Loucy (cell line): ENCODE data around the gene RNF103.

Experiments
- H2AFZ ChIP-seq: fragments of 200-600 bp; sonication (generic); 2 replicates; pipeline ENCODE4 v1.6.0; 2016; ENCODE audit warnings: antibody characterized with exemption, mild to moderate bottlenecking, low read length, moderate library complexity
- H3F3A ChIP-seq: fragments of 200-600 bp; 2 replicates; pipeline ENCODE4 v1.6.0; 2016; ENCODE audit warnings: antibody characterized with exemption, low read depth, mild to moderate bottlenecking
- H3K27me3 ChIP-seq: fragments of 200-600 bp; sonication (generic); 2 replicates; pipeline ENCODE4 v1.6.1; 2014; ENCODE audit warnings: low read length, mild to moderate bottlenecking; ENCODE audit not compliant: insufficient read depth, poor library complexity, severe bottlenecking
- H3K36me3 ChIP-seq: fragments of 200-600 bp; sonication (generic); 2 replicates; pipeline ENCODE4 v1.6.1; 2016; ENCODE audit warnings: low read length; ENCODE audit not compliant: insufficient read depth
- H3K4me1 ChIP-seq: fragments of 200-600 bp; sonication (generic); 2 replicates; pipeline ENCODE4 v1.5.1; 2014; ENCODE audit warnings: low read length, mild to moderate bottlenecking; ENCODE audit not compliant: insufficient read depth, poor library complexity, severe bottlenecking
- H3K4me2 ChIP-seq: fragments of 200-600 bp; sonication (generic); 2 replicates; pipeline ENCODE4 v1.6.0; 2014; ENCODE audit warnings: antibody characterized with exemption, low read length, low read depth, mild to moderate bottlenecking; ENCODE audit not compliant: poor library complexity, severe bottlenecking
- H3K4me3 ChIP-seq: fragments of 200-600 bp; sonication (generic); 2 replicates; pipeline ENCODE4 v1.5.1; 2014; ENCODE audit warnings: low read length, mild to moderate bottlenecking, mixed read lengths; ENCODE audit not compliant: poor library complexity, severe bottlenecking
- H3K79me2 ChIP-seq: fragments of 200-600 bp; sonication (generic); 2 replicates; pipeline ENCODE4 v1.6.1; 2014; ENCODE audit warnings: low read length; ENCODE audit not compliant: insufficient read depth
- H3K9ac ChIP-seq: fragments of 200-600 bp; sonication (generic); 2 replicates; pipeline ENCODE4 v1.6.0; 2014; ENCODE audit warnings: mild to moderate bottlenecking, low read depth, low read length, moderate library complexity; ENCODE audit not compliant: poor library complexity, severe bottlenecking
- H3K9me2 ChIP-seq: fragments of 200-600 bp; sonication (generic); replicated peaks from 2 replicates; pipeline ENCODE4 v1.6.1; 2016; ENCODE audit warnings: low read depth, low read length, mixed read lengths
- H3K9me3 ChIP-seq: fragments of 200-600 bp; sonication (generic); 2 replicates; pipeline ENCODE4 v1.6.1; 2014; ENCODE audit warnings: mild to moderate bottlenecking, antibody characterized with exemption, low read length, low read depth; ENCODE audit not compliant: insufficient read depth
- H4K20me1 ChIP-seq: fragments of 200-600 bp; sonication (generic); 2 replicates; pipeline ENCODE4 v1.6.0; 2014; ENCODE audit warnings: antibody characterized with exemption, low read length, mild to moderate bottlenecking; ENCODE audit not compliant: insufficient read depth, poor library complexity, severe bottlenecking
- CTCF ChIP-seq: fragments of 200-600 bp; sonication (generic); conservative IDR thresholded peaks from 2 replicates; pipeline ENCODE4 v1.5.1; 2014; ENCODE audit warnings: mild to moderate bottlenecking, antibody characterized with exemption, low read length
- EZH2phosphoT487 ChIP-seq: fragments of 200-600 bp; IDR thresholded peaks from 2 replicates; pipeline ENCODE4 v1.6.1; 2018; ENCODE audit warnings: antibody characterized with exemption, mild to moderate bottlenecking, moderate library complexity, borderline replicate concordance

RNF103 gene

GRCh38 chr2:86649119-86649947 lies 25.7 kb upstream of the RNF103 start:
- Histone ChIP-seq H3K9me3 (0 out of 2 replicates have a peak, but pooled peaks cover 3% of the 10 kb centered on the region), H3K4me1 (no peaks in the 10 kb centered on the region), H3K79me2 (no peaks in the 10 kb centered on the region), H3K9me2 (no peaks in the 10 kb centered on the region), H3K9ac (no peak overlapping the region), H4K20me1 (no peaks in the 10 kb centered on the region), H3F3A (no peaks in the 10 kb centered on the region), H3K4me2 (no peak overlapping the region), H3K27me3 (no peaks in the 10 kb centered on the region), H2AFZ (no peak overlapping the region), H3K4me3 (no peak overlapping the region), H3K36me3 (no peaks in the 10 kb centered on the region)
- TF ChIP-seq CTCF = no peak
- no peak for TF ChIP-seq EZH2phosphoT487

DNA sequence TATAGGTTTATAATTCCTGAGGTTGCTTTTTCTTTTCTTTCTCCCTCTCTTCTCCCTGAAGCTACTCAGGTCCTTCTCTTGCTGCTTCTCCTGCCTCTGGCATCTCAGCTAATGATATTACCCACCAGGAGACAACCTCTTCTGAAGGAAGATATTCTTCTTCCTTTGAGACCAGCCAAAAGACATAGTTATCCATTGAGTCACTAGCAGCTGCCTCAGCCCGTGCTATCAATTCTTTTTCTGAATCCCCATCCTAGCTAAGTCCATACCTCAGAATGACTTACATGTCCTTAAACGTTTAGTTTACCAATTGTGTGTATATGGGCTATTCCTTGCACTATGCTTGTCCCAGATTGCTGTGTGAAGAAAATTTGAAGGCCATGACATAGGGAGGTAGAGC lies 25.0 kb upstream of the RNF103 start:
- H2AFZ ChIP-seq = no peak overlapping the region
- no peak overlapping the region for H3K4me3 ChIP-seq
- H3F3A ChIP-seq = no peaks in the 10 kb centered on the region
- H3K27me3 ChIP-seq = no peaks in the 10 kb centered on the region
- 0 out of 2 replicates have a peak, but pooled peaks cover 3% of the 10 kb centered on the region for H3K9me3 ChIP-seq
- no peak for TF ChIP-seq CTCF
- no peak for TF ChIP-seq EZH2phosphoT487
- H3K9me2 ChIP-seq = no peaks in the 10 kb centered on the region
- no peaks in the 10 kb centered on the region for H4K20me1 ChIP-seq
- H3K79me2 ChIP-seq = no peaks in the 10 kb centered on the region
- no peaks in the 10 kb centered on the region for H3K36me3 ChIP-seq
- no peak overlapping the region for H3K4me2 ChIP-seq
- no peaks in the 10 kb centered on the region for H3K4me1 ChIP-seq
- H3K9ac ChIP-seq = no peak overlapping the region

DNA sequence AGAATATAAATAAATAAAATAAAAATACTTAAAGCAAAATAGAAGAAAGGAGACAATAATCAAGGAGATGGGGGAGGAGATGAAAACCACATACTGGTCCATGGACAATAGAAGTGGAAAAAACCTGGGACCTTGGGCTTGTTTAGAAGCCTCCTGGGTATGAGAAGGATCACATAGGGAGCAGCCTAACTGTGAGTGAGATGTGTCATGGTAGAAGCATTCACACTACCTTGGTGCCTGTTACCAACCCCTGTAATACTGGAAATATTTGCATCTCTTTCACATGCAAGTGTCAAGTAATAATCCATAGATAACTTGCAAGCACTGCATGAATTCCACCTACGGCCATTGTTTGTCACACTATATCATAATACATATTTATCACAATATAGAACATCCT lies 23.2 kb upstream of the RNF103 start:
- Histone ChIP-seq H3K9me2 (no peaks in the 10 kb centered on the region), H3K36me3 (no peaks in the 10 kb centered on the region), H3F3A (no peaks in the 10 kb centered on the region), H4K20me1 (no peaks in the 10 kb centered on the region), H3K27me3 (no peaks in the 10 kb centered on the region), H3K79me2 (no peaks in the 10 kb centered on the region), H2AFZ (no peak overlapping the region), H3K9ac (no peak overlapping the region), H3K4me2 (no peak overlapping the region), H3K9me3 (0 out of 2 replicates have a peak, but pooled peaks cover 3% of the 10 kb centered on the region), H3K4me3 (no peak overlapping the region), H3K4me1 (no peaks in the 10 kb centered on the region)
- TF ChIP-seq CTCF = no peak
- no peak for TF ChIP-seq EZH2phosphoT487
